ENCODE results near the gene B4GALNT4. TPM values are rescaled to one million over a fixed set of nuclear protein-coding genes. Genes with fewer than 3 reads are reported as not detected.
A peak's percentile ranks its signal among the peaks of the same experiment; 100 is the strongest.

Gene B4GALNT4
- total and polyA plus RNA-seq, 2 of the 8 experiments (the other 6 are each of a cell fraction or from before 2014, with no cell fraction given) = 40.9 to 76.3 TPM

DNA sequence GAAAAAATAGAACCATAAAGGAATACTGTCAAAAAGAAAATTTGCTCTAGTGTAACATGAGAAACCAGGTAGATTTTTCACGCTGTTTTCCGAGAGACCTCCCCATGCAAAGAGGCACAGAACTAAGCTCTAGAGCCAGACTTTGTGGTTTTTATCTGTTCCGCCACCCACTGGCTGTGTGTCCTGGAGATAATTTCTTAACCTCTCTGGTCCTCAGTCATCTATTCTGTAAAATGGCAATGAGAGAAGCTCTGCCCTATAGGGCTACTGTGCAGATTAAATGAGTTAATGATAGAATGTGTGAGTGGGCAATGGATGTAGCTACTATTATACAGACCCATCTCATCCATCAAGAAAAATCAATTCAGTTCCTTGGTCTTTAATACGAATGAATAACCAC is 54.9 kb downstream of the B4GALNT4 start:
- H2BK12ac ChIP-seq (ENCODE audit: low read depth, low read length) = no peak overlapping the region
- no peak overlapping the region for H3K18ac ChIP-seq (ENCODE audit: extremely low read depth, low read length)
- H3K14ac ChIP-seq (ENCODE audit: insufficient read length) = no peak overlapping the region
- no peak overlapping the region for H2AK5ac ChIP-seq (ENCODE audit: low read depth, low read length)
- no peak overlapping the region for H4K91ac ChIP-seq (replicated peaks; ENCODE audit: insufficient read length, low read length)
- DNase-seq (ENCODE audit: low read depth in 1 of 2, low spot score in 2 of 2) = no peak
- H4K8ac ChIP-seq (ENCODE audit: extremely low read depth, insufficient read depth, low read length) = no peak overlapping the region
- H3K23me2 ChIP-seq (ENCODE audit: low read depth, low read length) = no peaks in the 10 kb centered on the region
- no peaks in the 10 kb centered on the region for H3K79me2 ChIP-seq (ENCODE audit: control insufficient read depth in 1 of 2, insufficient read depth in 2 of 2, low read length in 2 of 2)
- H3K4ac ChIP-seq (replicated peaks; ENCODE audit: insufficient read length, low read depth, low read length) = no peak overlapping the region
- H2AFZ ChIP-seq (ENCODE audit: low read length) = no peak overlapping the region
- H2BK20ac ChIP-seq (ENCODE audit: low read length) = no peak overlapping the region
- no peak overlapping the region for H2BK120ac ChIP-seq (replicated peaks; ENCODE audit: low read depth, low read length)
- FAIRE-seq = no peak
- H3K36me3 ChIP-seq (ENCODE audit: control insufficient read depth in 2 of 4, insufficient read depth in 4 of 4, low read length in 3 of 4) = no peaks in the 10 kb centered on the region; a peak in 1 of 8 replicates
- H3K23ac ChIP-seq (ENCODE audit: insufficient read length) = no peak overlapping the region
- H4K20me1 ChIP-seq (replicated peaks in 1 of 2; ENCODE audit: control insufficient read depth in 1 of 2, insufficient read depth in 2 of 2, low read length in 2 of 2) = no peaks in the 10 kb centered on the region
- H3K4me1 ChIP-seq (replicated peaks in 1 of 4; ENCODE audit: control insufficient read depth in 3 of 4, insufficient read depth in 4 of 4, low read length in 3 of 4) = no peaks in the 10 kb centered on the region; a peak in 1 of 7 replicates
- H3K56ac ChIP-seq (replicated peaks; ENCODE audit: insufficient read length, low read depth, low read length) = no peak overlapping the region
- no peak overlapping the region for H3K9ac ChIP-seq (replicated peaks in 1 of 4; ENCODE audit: extremely low read depth in 1 of 4, low read depth in 3 of 4, low read length in 3 of 4)
- no peak overlapping the region for H2BK15ac ChIP-seq (ENCODE audit: low read length)
- whole genome bisulfite sequencing, 2 experiments (ENCODE audit: extremely low coverage in 1 of 2, insufficient coverage in 1 of 2, insufficient read length in 1 of 2, insufficient replicate concordance in 2 of 2, low coverage in 1 of 2, low lambda C conversion rate in 2 of 2, missing lambda C conversion rate in 1 of 2) = 100% methylated on average over 4 of the region's 4 CpGs; no CpG with 5 or more reads in 1 of the 2 experiments
- H4K5ac ChIP-seq (ENCODE audit: insufficient read length, low read depth, low read length) = no peak overlapping the region
- H3K9me3 ChIP-seq (ENCODE audit: insufficient read depth in 2 of 2, low read depth in 1 of 2, low read length in 1 of 2) = no peaks in the 10 kb centered on the region
- ChIA-PET POLR2A (ENCODE audit: partially characterized antibody) (interaction anchor here (1.0 kb wide), 1 partner anchor 11 kb away, joined by 5 read pairs; no protein-coding TSS in a partner anchor), CTCF (ENCODE audit: partially characterized antibody) (interaction anchor here (1.4 kb wide), 1 partner anchor 17 kb away, joined by 5 read pairs; no protein-coding TSS in a partner anchor)
- no peaks in the 10 kb centered on the region for H3K27me3 ChIP-seq (replicated peaks in 1 of 4; ENCODE audit: control insufficient read depth in 3 of 4, extremely low read depth in 1 of 4, insufficient read depth in 3 of 4, low read length in 3 of 4)
- no peaks in the 10 kb centered on the region for H3K79me1 ChIP-seq (ENCODE audit: low read depth, low read length)
- no peak overlapping the region for H3K4me2 ChIP-seq (ENCODE audit: insufficient read depth in 1 of 2, low read depth in 2 of 2, low read length in 2 of 2)
- peak; percentile 57; the same call in 1 of the 2 replicates for TF ChIP-seq KDM1A (IDR thresholded peaks at IDR 0.05; ENCODE audit: borderline replicate concordance, low read length)
- TF ChIP-seq, protein P1, sequence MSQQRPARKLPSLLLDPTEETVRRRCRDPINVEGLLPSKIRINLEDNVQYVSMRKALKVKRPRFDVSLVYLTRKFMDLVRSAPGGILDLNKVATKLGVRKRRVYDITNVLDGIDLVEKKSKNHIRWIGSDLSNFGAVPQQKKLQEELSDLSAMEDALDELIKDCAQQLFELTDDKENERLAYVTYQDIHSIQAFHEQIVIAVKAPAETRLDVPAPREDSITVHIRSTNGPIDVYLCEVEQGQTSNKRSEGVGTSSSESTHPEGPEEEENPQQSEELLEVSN (IDR thresholded peaks at IDR 0.05) = no peak
- H3K27ac ChIP-seq (ENCODE audit: low read depth, low read length) = no peak overlapping the region
- H2BK5ac ChIP-seq (ENCODE audit: low read depth, low read length) = no peak overlapping the region
- no peak overlapping the region for H3K4me3 ChIP-seq (ENCODE audit: extremely low read depth in 1 of 4, insufficient read depth in 2 of 4, low read depth in 3 of 4, low read length in 4 of 4)

Data from H1 (cell line).